Right atrium auricular region (tissue), 2 donors: ENCODE results near the gene KARS1. TPM values are rescaled to one million over a fixed set of nuclear protein-coding genes. Genes with fewer than 3 reads are reported as not detected.

ENCODE experiments used
- DNase-seq: peaks from one replicate; pipeline ENCODE4 v3.0.0-alpha.2; 2019; ENCODE audit warnings: low spot score
- H3K27ac ChIP-seq, 2 donors: fragments of 200-600 bp; sonication (generic); 1 replicate in 1 of 2; 2 replicates in 1 of 2; pipeline ENCODE4 v1.5.1; 2016 to 2019
- H3K27me3 ChIP-seq, 2 donors: fragments of 200-600 bp; sonication (generic); one replicate each; pipeline versions ENCODE4 v1.5.1 to v1.6.0; 2017 to 2019
- H3K36me3 ChIP-seq: fragments of 200-600 bp; sonication (generic); one replicate; pipeline ENCODE4 v1.5.1; 2016
- H3K4me1 ChIP-seq, 2 donors: fragments of 200-600 bp; sonication (generic); one replicate each; pipeline versions ENCODE4 v1.5.1 to v1.6.0; 2017 to 2019
- H3K4me3 ChIP-seq, 2 donors: fragments of 200-600 bp; sonication (generic); 1 replicate in 1 of 2; 2 replicates in 1 of 2; pipeline ENCODE4 v1.5.1; 2017 to 2019; ENCODE audit warnings: mild to moderate bottlenecking in 1 of 2, moderate library complexity in 1 of 2
- H3K9me3 ChIP-seq, 2 donors: fragments of 200-600 bp; sonication (generic); one replicate each; pipeline ENCODE4 v1.5.1; 2019
- CTCF ChIP-seq, 2 donors: fragments of 200-600 bp; sonication (generic); IDR thresholded peaks; one replicate each; pipeline ENCODE4 v1.5.1; 2019; ENCODE audit warnings: antibody characterized with exemption in 2 of 2
- total RNA-seq, 2 donors: library from RNA; depleted of rRNA; stranded (reverse); fragments of >200 nt; gene quantifications; one replicate each; pipeline ENCODE4 v1.1.0, GENCODE V29; 2016

The KARS1 gene
- total RNA-seq, 2 donors from 2014 or later, result 88.9 to 100 TPM

- H3K27me3 ChIP-seq, result no peaks in the 10 kb centered on the region
- no peaks in the 10 kb centered on the region for H3K36me3 ChIP-seq
- DNase-seq, result no peak
- H3K9me3 ChIP-seq, result no peaks in the 10 kb centered on the region
- no peak for TF ChIP-seq CTCF (IDR thresholded peaks at IDR 0.05)
- no peak within 1 kb of the TSS for H3K4me3 ChIP-seq
- no peak within 1 kb of the TSS for H3K27ac ChIP-seq
- no peaks in the 10 kb centered on the region for H3K4me1 ChIP-seq
Observed at GRCh38 chr16:75676909-75677308, 29.4 kb upstream of the KARS1 start, which contains the start of gene CPHXL2. TSS of gene CPHXL2 (minus strand) at chr16:75677009. CDS start at chr16:75676999, 10 bp downstream.

GRCh38 chr16:75667503-75667902, 20.0 kb upstream of the KARS1 start:
- H3K36me3 ChIP-seq, result no peaks in the 10 kb centered on the region
- no peak for TF ChIP-seq CTCF (IDR thresholded peaks at IDR 0.05)
- H3K9me3 ChIP-seq, result no peaks in the 10 kb centered on the region
- DNase-seq, result no peak
- H3K4me1 ChIP-seq, result no peaks in the 10 kb centered on the region
- no peak overlapping the region for H3K4me3 ChIP-seq
- H3K27ac ChIP-seq, result no peak overlapping the region
- H3K27me3 ChIP-seq, result no peaks in the 10 kb centered on the region

- Histone ChIP-seq H3K4me3 (no peak overlapping the region), H3K9me3 (no peaks in the 10 kb centered on the region), H3K36me3 (peaks cover 34% of the 10 kb centered on the region), H3K27ac (no peak overlapping the region), H3K4me1 (no peaks in the 10 kb centered on the region), H3K27me3 (no peaks in the 10 kb centered on the region)
- TF ChIP-seq CTCF (IDR thresholded peaks at IDR 0.05), result no peak
- DNase-seq, result no peak
Observed at GRCh38 chr16:75660726-75661302, 13.3 kb upstream of the KARS1 start.

- Histone ChIP-seq H3K27me3 (no peaks in the 10 kb centered on the region), H3K4me3 (no peak overlapping the region), H3K27ac (no peak overlapping the region), H3K4me1 (no peaks in the 10 kb centered on the region), H3K36me3 (peaks cover 39% of the 10 kb centered on the region), H3K9me3 (no peaks in the 10 kb centered on the region)
- DNase-seq, result no peak
- no peak for TF ChIP-seq CTCF (IDR thresholded peaks at IDR 0.05)
Observed at GRCh38 chr16:75660321-75660720, 12.9 kb upstream of the KARS1 start.

- no peak overlapping the region for H3K4me3 ChIP-seq
- DNase-seq, result no peak
- TF ChIP-seq CTCF (IDR thresholded peaks at IDR 0.05), result no peak
- H3K4me1 ChIP-seq, result peaks cover 0 to 6% of the 10 kb centered on the region in 2 donors
- no peaks in the 10 kb centered on the region for H3K27me3 ChIP-seq
- peaks cover 52% of the 10 kb centered on the region for H3K36me3 ChIP-seq
- no peak overlapping the region for H3K27ac ChIP-seq
- H3K9me3 ChIP-seq, result no peaks in the 10 kb centered on the region
Observed at GRCh38 chr16:75658175-75658574, 10.7 kb upstream of the KARS1 start.

GRCh38 chr16:75653922-75654321, 6.5 kb upstream of the KARS1 start:
- Histone ChIP-seq H3K9me3 (no peaks in the 10 kb centered on the region), H3K36me3 (peaks cover 46% of the 10 kb centered on the region), H3K4me1 (peaks cover 0 to 44% of the 10 kb centered on the region in 2 donors), H3K27me3 (no peaks in the 10 kb centered on the region), H3K27ac (no peak overlapping the region), H3K4me3 (no peak overlapping the region)
- DNase-seq, result no peak
- TF ChIP-seq CTCF (IDR thresholded peaks at IDR 0.05), result no peak
